Keratinocyte (primary cell): ENCODE results near the gene PFKFB3.

Experiments used
- EZH2 ChIP-seq: IDR thresholded peaks from one replicate; pipeline ENCODE4 v1.6.1; 2012; ENCODE audit warnings: inconsistent platforms, mild to moderate bottlenecking, low read length, moderate library complexity
- TF ChIP-seq, protein P1 (sequence below), 3 experiments: IDR thresholded peaks in 1 of 3; conservative IDR thresholded peaks in 1 of 3; optimal IDR thresholded peaks in 1 of 3; 2 replicates in 2 of 3; 3 replicates in 1 of 3; pipeline versions ENCODE3 to v1.5.1; 2011; ENCODE audit warnings: low read length in 3 of 3, mild to moderate bottlenecking in 3 of 3, moderate library complexity in 2 of 3, control low read depth in 1 of 3, inconsistent platforms in 1 of 3; ENCODE audit not compliant: insufficient read depth in 2 of 3; ENCODE audit errors: extremely low read depth in 1 of 3

DNA sequence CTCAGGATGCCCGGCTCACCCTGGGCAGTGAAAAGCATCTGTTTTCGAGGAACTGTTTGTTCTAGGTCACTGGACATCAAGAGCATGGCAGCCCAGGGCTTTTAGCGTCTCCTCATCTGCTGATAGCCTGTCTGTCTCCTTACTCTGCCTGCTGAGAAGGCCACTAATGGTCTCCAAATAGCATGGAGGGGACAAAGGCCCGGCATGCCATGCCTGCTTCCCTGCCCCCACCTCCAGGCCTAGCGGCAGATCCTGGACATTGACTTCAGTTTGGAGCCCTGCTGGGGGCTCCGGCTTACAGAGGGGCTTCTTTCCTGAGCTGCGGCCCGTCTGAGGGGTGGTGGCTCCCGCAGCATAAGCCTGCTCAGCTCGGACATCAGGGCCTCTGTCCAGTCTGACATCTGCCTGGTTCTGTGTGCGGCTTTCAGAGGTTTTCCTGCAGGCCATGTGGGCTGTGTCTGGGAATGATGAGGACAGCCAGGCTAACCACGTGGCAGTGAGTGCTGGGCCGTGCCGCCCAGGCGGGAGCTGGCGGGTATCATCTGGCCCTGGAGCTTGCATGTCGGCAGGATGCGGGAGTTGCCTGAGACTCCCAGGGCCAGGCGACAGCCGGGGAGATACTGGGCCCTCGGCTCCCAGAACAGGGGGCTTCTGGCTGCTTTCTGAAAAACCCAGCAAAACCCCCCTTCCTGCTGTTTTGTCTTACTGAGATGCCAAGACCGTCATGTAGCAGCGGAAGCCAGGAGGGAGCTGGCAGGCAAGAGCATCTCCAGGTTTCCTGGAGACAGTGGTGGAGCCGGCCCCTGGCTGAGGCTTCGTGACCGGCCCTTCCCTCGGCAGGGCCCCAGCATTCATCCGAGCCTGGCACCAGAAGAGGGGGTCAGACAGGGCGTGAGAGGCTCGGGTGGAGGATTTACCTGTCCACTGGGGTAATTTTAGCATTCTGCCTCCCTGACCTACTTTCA is 9.2 kb downstream of the PFKFB3 start:
- TF ChIP-seq, protein P1, sequence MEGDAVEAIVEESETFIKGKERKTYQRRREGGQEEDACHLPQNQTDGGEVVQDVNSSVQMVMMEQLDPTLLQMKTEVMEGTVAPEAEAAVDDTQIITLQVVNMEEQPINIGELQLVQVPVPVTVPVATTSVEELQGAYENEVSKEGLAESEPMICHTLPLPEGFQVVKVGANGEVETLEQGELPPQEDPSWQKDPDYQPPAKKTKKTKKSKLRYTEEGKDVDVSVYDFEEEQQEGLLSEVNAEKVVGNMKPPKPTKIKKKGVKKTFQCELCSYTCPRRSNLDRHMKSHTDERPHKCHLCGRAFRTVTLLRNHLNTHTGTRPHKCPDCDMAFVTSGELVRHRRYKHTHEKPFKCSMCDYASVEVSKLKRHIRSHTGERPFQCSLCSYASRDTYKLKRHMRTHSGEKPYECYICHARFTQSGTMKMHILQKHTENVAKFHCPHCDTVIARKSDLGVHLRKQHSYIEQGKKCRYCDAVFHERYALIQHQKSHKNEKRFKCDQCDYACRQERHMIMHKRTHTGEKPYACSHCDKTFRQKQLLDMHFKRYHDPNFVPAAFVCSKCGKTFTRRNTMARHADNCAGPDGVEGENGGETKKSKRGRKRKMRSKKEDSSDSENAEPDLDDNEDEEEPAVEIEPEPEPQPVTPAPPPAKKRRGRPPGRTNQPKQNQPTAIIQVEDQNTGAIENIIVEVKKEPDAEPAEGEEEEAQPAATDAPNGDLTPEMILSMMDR (optimal IDR thresholded peaks at IDR 0.05 in 1 of 3, IDR thresholded peaks at IDR 0.05 in 1 of 3, conservative IDR thresholded peaks at IDR 0.05 in 1 of 3; ENCODE audit: extremely low read depth in 1 of 3, insufficient read depth in 2 of 3, low read length in 3 of 3) = no peak
- TF ChIP-seq EZH2 = no peak
